Measurements from ENCODE around the gene OTX2. TPM values are rescaled to one million over a fixed set of nuclear protein-coding genes. Genes with fewer than 3 reads are reported as not detected.

The OTX2 gene
- total RNA-seq, 1 donor from 2014 or later: not detected

DNA sequence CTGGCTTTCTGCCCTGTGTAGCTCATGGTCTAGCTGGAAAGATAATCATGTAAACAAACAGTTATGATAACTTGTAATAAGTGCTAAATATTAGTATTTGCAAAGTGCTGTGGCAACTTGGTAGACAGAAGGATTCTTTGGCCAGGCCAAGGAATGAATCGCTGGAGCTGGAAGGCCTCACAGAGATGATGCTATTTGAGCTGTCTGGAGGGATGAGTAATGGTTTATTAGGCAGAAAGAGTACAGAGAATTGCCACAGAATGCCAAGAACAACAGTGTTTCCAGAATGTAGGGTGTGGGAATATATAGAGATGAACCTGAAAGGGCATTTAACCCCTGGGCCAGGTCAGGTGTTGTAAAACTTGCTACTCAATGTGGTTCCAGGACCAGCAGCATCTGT, 27.6 kb downstream of the OTX2 start:
- ATAC-seq: no peak
- no peaks in the 10 kb centered on the region for H3K36me3 ChIP-seq
- no peak for DNase-seq
- H3K4me3 ChIP-seq: no peak overlapping the region
- no peak for TF ChIP-seq CTCF (IDR thresholded peaks at IDR 0.05)
- no peaks in the 10 kb centered on the region for H3K4me1 ChIP-seq
- no peaks in the 10 kb centered on the region for H3K27me3 ChIP-seq
- H3K27ac ChIP-seq: no peak overlapping the region
- no peaks in the 10 kb centered on the region for H3K9me3 ChIP-seq
- intact Hi-C loops (cut with DNase I): no loop called here

GRCh38 chr14:56774503-56774902, 35.8 kb downstream of the OTX2 start:
- no peak overlapping the region for H3K27ac ChIP-seq
- H3K36me3 ChIP-seq: no peaks in the 10 kb centered on the region
- no peaks in the 10 kb centered on the region for H3K4me1 ChIP-seq
- H3K9me3 ChIP-seq: no peaks in the 10 kb centered on the region
- DNase-seq (no peak), ATAC-seq (no peak)
- no peak overlapping the region for H3K4me3 ChIP-seq
- intact Hi-C loops (cut with DNase I): no loop called here
- no peaks in the 10 kb centered on the region for H3K27me3 ChIP-seq
- TF ChIP-seq CTCF (IDR thresholded peaks at IDR 0.05): no peak

- no peak for ATAC-seq
- no peak for TF ChIP-seq CTCF (IDR thresholded peaks at IDR 0.05)
Observed at GRCh38 chr14:56770512-56770911, 39.8 kb downstream of the OTX2 start.

GRCh38 chr14:56760164-56760914, 49.9 kb downstream of the OTX2 start:
- intact Hi-C loops (cut with DNase I): no loop called here
- no peak for DNase-seq
- no peak overlapping the region for H3K27ac ChIP-seq
- ATAC-seq: no peak
- no peaks in the 10 kb centered on the region for H3K36me3 ChIP-seq
- no peak for TF ChIP-seq CTCF (IDR thresholded peaks at IDR 0.05)
- H3K9me3 ChIP-seq: no peaks in the 10 kb centered on the region
- no peaks in the 10 kb centered on the region for H3K27me3 ChIP-seq
- H3K4me3 ChIP-seq: no peak overlapping the region
- no peaks in the 10 kb centered on the region for H3K4me1 ChIP-seq

More at GRCh38 chr14:56770512-56770911, 39.8 kb downstream of the OTX2 start:
- H3K4me1 ChIP-seq: no peaks in the 10 kb centered on the region
- no peak overlapping the region for H3K27ac ChIP-seq
- intact Hi-C loops (cut with DNase I): no loop called here
- no peaks in the 10 kb centered on the region for H3K27me3 ChIP-seq
- no peak for DNase-seq
- H3K9me3 ChIP-seq: no peaks in the 10 kb centered on the region
- no peak overlapping the region for H3K4me3 ChIP-seq
- no peaks in the 10 kb centered on the region for H3K36me3 ChIP-seq

DNA sequence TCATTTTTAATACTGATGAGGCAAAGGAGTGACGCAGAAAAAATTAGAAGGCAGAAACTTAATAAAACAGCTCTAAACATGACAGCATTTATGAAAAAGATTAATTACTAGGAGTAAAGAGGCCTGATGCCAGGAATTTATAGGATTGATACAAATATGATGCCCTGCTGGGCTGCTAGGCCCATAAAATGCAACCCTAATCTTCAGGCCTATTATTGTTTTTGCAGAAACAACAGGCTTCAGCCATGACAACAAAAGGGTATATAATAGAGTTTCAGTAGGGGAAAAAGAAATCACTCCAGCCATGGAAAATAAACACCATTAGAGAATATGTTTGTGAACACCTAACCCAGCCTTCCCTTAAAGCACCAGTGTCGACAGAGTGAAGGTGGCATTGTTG, 50.6 kb downstream of the OTX2 start:
- intact Hi-C loops (cut with DNase I): no loop called here
- ATAC-seq (no peak), DNase-seq (no peak)
- Histone ChIP-seq H3K27me3 (no peaks in the 10 kb centered on the region), H3K36me3 (no peaks in the 10 kb centered on the region), H3K27ac (no peak overlapping the region), H3K4me1 (no peaks in the 10 kb centered on the region), H3K4me3 (no peak overlapping the region), H3K9me3 (no peaks in the 10 kb centered on the region)
- TF ChIP-seq CTCF (IDR thresholded peaks at IDR 0.05): no peak

- Histone ChIP-seq H3K9me3 (no peaks in the 10 kb centered on the region), H3K4me3 (no peak overlapping the region), H3K36me3 (no peaks in the 10 kb centered on the region), H3K4me1 (no peaks in the 10 kb centered on the region), H3K27me3 (no peaks in the 10 kb centered on the region), H3K27ac (no peak overlapping the region)
- ATAC-seq (no peak), DNase-seq (no peak)
- TF ChIP-seq CTCF (IDR thresholded peaks at IDR 0.05): no peak
- intact Hi-C loops (cut with DNase I): no loop called here
Observed at GRCh38 chr14:56759094-56759493, 51.2 kb downstream of the OTX2 start.
